Renal cortex interstitium (tissue), 11 donors: ENCODE results near the gene FILIP1L. TPM values are rescaled to one million over a fixed set of nuclear protein-coding genes. Genes with fewer than 3 reads are reported as not detected.

Experiments
- DNase-seq, 11 donors: peaks; one replicate each; pipeline ENCODE4 v3.0.0-alpha.2; 2013; ENCODE audit warnings: low read depth in 9 of 11, low spot score in 4 of 11; ENCODE audit errors: extremely low read depth in 1 of 11
- polyA plus RNA-seq, 3 donors: library from polyadenylated mRNA; unstranded; fragments of 120-200 nt; gene quantifications; one replicate each; pipeline ENCODE4 v1.2.1, GENCODE V29; 2013; ENCODE audit not compliant: insufficient read length in 3 of 3

FILIP1L gene
- polyA plus RNA-seq, 3 donors, result 19.5 to 22.1 (median 21.7) TPM

GRCh38 chr3:99951701-99952100 is 162.6 kb downstream of the FILIP1L start:
- no peak for DNase-seq

- DNase-seq, result no peak
These were observed 163.4 kb downstream of the FILIP1L start for GRCh38 chr3:99950921-99951320.

- DNase-seq, result no peak
These were observed 164.2 kb downstream of the FILIP1L start for GRCh38 chr3:99949956-99950670.

GRCh38 chr3:99948467-99949089 is 165.7 kb downstream of the FILIP1L start:
- DNase-seq, result no peak

- no peak for DNase-seq
These were observed 166.9 kb downstream of the FILIP1L start for GRCh38 chr3:99947356-99947755.

GRCh38 chr3:99945328-99945995 is 168.8 kb downstream of the FILIP1L start:
- DNase-seq, result no peak

- DNase-seq, result no peak
These were observed 170.2 kb downstream of the FILIP1L start for GRCh38 chr3:99943931-99944761.

GRCh38 chr3:99941211-99941610 is 173.1 kb downstream of the FILIP1L start:
- DNase-seq, result no peak

- DNase-seq, result no peak
These were observed 174.0 kb downstream of the FILIP1L start for GRCh38 chr3:99940350-99940749.

DNA sequence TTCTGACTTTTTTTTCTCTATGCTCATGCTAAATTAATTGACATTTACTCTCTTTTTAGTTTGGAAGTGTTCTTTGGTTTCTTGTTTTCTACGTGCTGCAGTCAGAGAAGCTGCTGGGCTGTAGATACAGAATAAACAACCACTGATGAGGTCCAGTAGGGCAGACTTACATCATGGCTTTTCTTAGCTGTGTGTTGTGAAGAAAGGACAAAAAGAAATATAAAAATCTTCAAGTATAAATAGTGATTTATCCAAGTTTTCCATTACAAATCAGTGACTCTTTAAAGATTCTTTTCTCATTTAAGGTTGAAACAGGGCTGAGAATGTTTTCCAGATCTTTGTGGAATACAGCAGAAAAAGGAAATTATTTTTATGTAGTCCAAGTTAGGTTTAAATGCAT is 174.4 kb downstream of the FILIP1L start:
- no peak for DNase-seq

- DNase-seq, result no peak
These were observed 175.9 kb downstream of the FILIP1L start for GRCh38 chr3:99938270-99938911.

GRCh38 chr3:99934975-99935797 is 179.1 kb downstream of the FILIP1L start:
- no peak for DNase-seq

GRCh38 chr3:99933971-99934750 is 180.1 kb downstream of the FILIP1L start:
- no peak for DNase-seq

- no peak for DNase-seq
These were observed 183.2 kb downstream of the FILIP1L start for GRCh38 chr3:99931059-99931458.

DNA sequence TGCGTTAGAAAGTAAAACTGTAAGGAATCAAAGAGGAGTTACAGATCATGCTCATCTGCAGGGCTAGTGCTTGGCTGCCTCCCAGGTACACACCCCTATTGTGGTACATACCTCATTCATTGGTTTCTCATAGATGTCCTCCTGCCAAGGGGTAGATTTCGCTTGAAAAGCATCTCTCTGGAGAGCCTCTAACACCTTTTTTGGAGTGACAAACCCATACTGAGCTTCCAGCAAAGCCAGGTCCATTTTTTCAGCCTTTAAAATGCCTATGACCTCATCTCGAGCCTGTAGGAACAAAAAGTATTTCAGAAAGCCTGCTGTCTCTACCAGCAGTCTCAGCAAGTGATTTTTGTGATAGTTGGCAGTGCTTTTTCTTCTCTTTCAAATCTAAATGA is 184.6 kb downstream of the FILIP1L start:
- no peak for DNase-seq

GRCh38 chr3:99928771-99929744 is 185.2 kb downstream of the FILIP1L start:
- no peak for DNase-seq
